ENCODE measurements around the gene CCT8L2.
"Not testable (repeated sequence)": the region's sequence is repeated elsewhere in the genome, so short reads cannot be mapped to it uniquely, and the experiment has no call there.

CCT8L2 gene

GRCh38 chr22:16592710-16593109, at the start of gene CCT8L2:
Gene CCT8L2 (minus strand): TSS chr22:16592810. CDS start chr22:16592550, 260 bp downstream.
- not testable (repeated sequence) for DNase-seq

- DNase-seq = not testable (repeated sequence)
These were observed 42.8 kb upstream of the CCT8L2 start for GRCh38 chr22:16635442-16635841.

GRCh38 chr22:16634092-16634491, 41.5 kb upstream of the CCT8L2 start:
- not testable (repeated sequence) for DNase-seq

GRCh38 chr22:16628476-16628875, 35.9 kb upstream of the CCT8L2 start:
- not testable (repeated sequence) for DNase-seq

GRCh38 chr22:16625018-16625417, 32.4 kb upstream of the CCT8L2 start:
- not testable (repeated sequence) for DNase-seq

- DNase-seq = not testable (repeated sequence)
These were observed 31.0 kb upstream of the CCT8L2 start for GRCh38 chr22:16623595-16623994.

GRCh38 chr22:16617516-16617915, 24.9 kb upstream of the CCT8L2 start:
- DNase-seq = not testable (repeated sequence)

- DNase-seq = not testable (repeated sequence)
These were observed 23.9 kb upstream of the CCT8L2 start for GRCh38 chr22:16616390-16616938.

- DNase-seq = not testable (repeated sequence)
These were observed 23.1 kb upstream of the CCT8L2 start for GRCh38 chr22:16615606-16616245.

GRCh38 chr22:16609548-16610261, 17.1 kb upstream of the CCT8L2 start:
- no peak for DNase-seq

GRCh38 chr22:16608931-16609330, 16.3 kb upstream of the CCT8L2 start:
- DNase-seq = no peak

GRCh38 chr22:16604257-16604998, 11.8 kb upstream of the CCT8L2 start:
- DNase-seq = not testable (repeated sequence)

- not testable (repeated sequence) for DNase-seq
These were observed 11.2 kb upstream of the CCT8L2 start for GRCh38 chr22:16603770-16604242.

GRCh38 chr22:16603448-16603768, 10.8 kb upstream of the CCT8L2 start:
- DNase-seq = no peak

GRCh38 chr22:16602728-16603447, 10.3 kb upstream of the CCT8L2 start:
- DNase-seq = not testable (repeated sequence)

GRCh38 chr22:16602224-16602727, 9.7 kb upstream of the CCT8L2 start:
- DNase-seq = not testable (repeated sequence)

GRCh38 chr22:16601437-16602223, 9.0 kb upstream of the CCT8L2 start:
- no peak for DNase-seq

GRCh38 chr22:16600644-16601436, 8.2 kb upstream of the CCT8L2 start:
- peak; percentile 50 for DNase-seq

- not testable (repeated sequence) for DNase-seq
These were observed 7.0 kb upstream of the CCT8L2 start for GRCh38 chr22:16599648-16600047.

- not testable (repeated sequence) for DNase-seq
These were observed 2.6 kb upstream of the CCT8L2 start for GRCh38 chr22:16595251-16595650.

- DNase-seq = no peak
These were observed 1.4 kb upstream of the CCT8L2 start for GRCh38 chr22:16594026-16594425.
